Esophagus muscularis mucosa (tissue), 4 donors: Measurements from ENCODE around the gene ZDHHC6. TPM values are rescaled to one million over a fixed set of nuclear protein-coding genes. Genes with fewer than 3 reads are reported as not detected.

ENCODE experiments used
- DNase-seq: peaks from one replicate; pipeline ENCODE4 v3.0.0-alpha.2; 2017; ENCODE audit errors: extremely low spot score
- H3K27ac ChIP-seq, 4 donors: fragments of 200-600 bp; sonication (generic); replicated peaks in 1 of 4; 1 replicate in 3 of 4; 2 replicates in 1 of 4; pipeline ENCODE4 v1.5.1; 2016 to 2019; ENCODE audit warnings: mild to moderate bottlenecking in 1 of 4
- H3K27me3 ChIP-seq, 4 donors: fragments of 200-600 bp; sonication (generic); one replicate each; pipeline versions ENCODE4 v1.5.1 to v1.6.0; 2016 to 2019
- H3K36me3 ChIP-seq, 4 donors: fragments of 200-600 bp; sonication (generic); one replicate each; pipeline ENCODE4 v1.5.1; 2016 to 2019
- H3K4me1 ChIP-seq, 4 donors: fragments of 200-600 bp; sonication (generic); one replicate each; pipeline ENCODE4 v1.5.1; 2016 to 2019
- H3K4me3 ChIP-seq, 4 donors: fragments of 200-600 bp; sonication (generic); 1 replicate in 2 of 4; 2 replicates in 2 of 4; pipeline ENCODE4 v1.5.1; 2016 to 2019; ENCODE audit warnings: mild to moderate bottlenecking in 4 of 4, moderate library complexity in 1 of 4
- H3K9me3 ChIP-seq, 4 donors: fragments of 200-600 bp; sonication (generic); 1 replicate in 3 of 4; 2 replicates in 1 of 4; pipeline ENCODE4 v1.5.1; 2016 to 2019
- EP300 ChIP-seq: sonication (generic); formaldehyde crosslinking; IDR thresholded peaks from one replicate; pipeline ENCODE4 v1.6.1; 2017; ENCODE audit warnings: antibody characterized with exemption
- POLR2A ChIP-seq: fragments of 450-650 bp; IDR thresholded peaks from one replicate; pipeline ENCODE4 v1.6.1; 2017; ENCODE audit warnings: antibody characterized with exemption, moderate library complexity, mild to moderate bottlenecking, low read depth
- POLR2AphosphoS5 ChIP-seq, 2 donors: sonication (generic); formaldehyde crosslinking; IDR thresholded peaks; one replicate each; pipeline ENCODE4 v1.6.1; 2017; ENCODE audit warnings: antibody characterized with exemption in 2 of 2
- WGBS: methylation state at CpG from one replicate; pipeline ENCODE4 v1.1.5; 2018; 5-methylcytosine and 5-hydroxymethylcytosine counted together
- intact Hi-C: fragments of 100-400 bp; cut with DNase I; formaldehyde crosslinking; loops from one replicate; pipeline ENCODE4 v1.15.1; 2023
- total RNA-seq, 4 donors: library from RNA; depleted of rRNA; stranded (reverse); fragments of >200 nt; gene quantifications; one replicate each; pipeline versions ENCODE4 v1.1.0 to v1.2.1, GENCODE V29; 2016
- TF ChIP-seq, protein P1 (sequence below), 3 experiments: fragments of 200-600 bp in 2 of 3; fragments of 450-650 bp in 1 of 3; sonication (generic) in 2 of 3; IDR thresholded peaks; one replicate each; pipeline ENCODE4 v1.5.1; 2017 to 2019; ENCODE audit warnings: antibody characterized with exemption in 3 of 3, mild to moderate bottlenecking in 2 of 3, moderate library complexity in 1 of 3

The ZDHHC6 gene
- total RNA-seq, 4 donors from 2014 or later, result 15.6 to 21.2 (median 17.3) TPM

DNA sequence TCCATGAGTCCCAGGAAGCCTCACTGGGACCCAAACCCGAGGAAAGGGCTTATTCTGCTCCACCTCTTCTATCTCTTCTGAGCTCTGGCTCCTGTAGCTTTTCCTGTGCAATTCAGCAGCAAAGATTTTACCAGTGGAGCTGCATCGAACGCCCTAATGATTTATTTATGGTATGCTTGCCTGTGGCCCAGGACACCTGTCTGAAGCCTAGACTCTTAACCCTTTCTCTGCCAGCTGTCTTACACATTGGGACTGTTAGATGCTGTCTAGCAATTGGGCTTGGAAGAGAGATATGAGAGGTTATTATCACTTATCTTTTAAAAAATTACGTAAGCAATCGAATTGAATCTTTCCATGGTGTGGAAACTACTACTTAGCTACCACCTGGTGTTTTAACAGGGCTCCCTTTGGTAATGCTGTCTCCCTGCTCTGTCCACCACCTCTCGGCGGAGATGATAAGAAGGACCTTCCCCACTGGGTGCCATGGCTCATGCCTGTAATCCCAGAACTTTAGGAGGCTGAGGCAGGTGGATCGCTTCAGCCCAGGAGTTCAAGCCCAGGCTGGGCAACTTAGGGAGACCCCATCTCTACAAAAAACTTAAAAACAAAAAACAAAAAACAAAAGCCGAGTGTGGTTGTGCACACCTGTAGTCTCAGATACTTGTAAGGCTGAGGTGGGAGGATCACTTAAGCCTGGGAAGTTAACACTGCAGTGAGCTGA, 64.0 kb downstream of the ZDHHC6 start:
- intact Hi-C loops, result no loop called here

More for the DNA sequence above, 64.0 kb downstream of the ZDHHC6 start:
- Histone ChIP-seq H3K4me3 (no peak overlapping the region), H3K9me3 (no peaks in the 10 kb centered on the region), H3K27me3 (no peaks in the 10 kb centered on the region), H3K4me1 (peaks cover 0 to 4% (median 0%) of the 10 kb centered on the region in 4 donors), H3K36me3 (no peaks in the 10 kb centered on the region), H3K27ac (no peak overlapping the region)
- WGBS, result 75% methylated on average over 9 of the region's 9 CpGs
- no peak for TF ChIP-seq POLR2A
- TF ChIP-seq EP300, result no peak
- no peak for TF ChIP-seq POLR2AphosphoS5 (IDR thresholded peaks at IDR 0.05)
- TF ChIP-seq, protein P1, sequence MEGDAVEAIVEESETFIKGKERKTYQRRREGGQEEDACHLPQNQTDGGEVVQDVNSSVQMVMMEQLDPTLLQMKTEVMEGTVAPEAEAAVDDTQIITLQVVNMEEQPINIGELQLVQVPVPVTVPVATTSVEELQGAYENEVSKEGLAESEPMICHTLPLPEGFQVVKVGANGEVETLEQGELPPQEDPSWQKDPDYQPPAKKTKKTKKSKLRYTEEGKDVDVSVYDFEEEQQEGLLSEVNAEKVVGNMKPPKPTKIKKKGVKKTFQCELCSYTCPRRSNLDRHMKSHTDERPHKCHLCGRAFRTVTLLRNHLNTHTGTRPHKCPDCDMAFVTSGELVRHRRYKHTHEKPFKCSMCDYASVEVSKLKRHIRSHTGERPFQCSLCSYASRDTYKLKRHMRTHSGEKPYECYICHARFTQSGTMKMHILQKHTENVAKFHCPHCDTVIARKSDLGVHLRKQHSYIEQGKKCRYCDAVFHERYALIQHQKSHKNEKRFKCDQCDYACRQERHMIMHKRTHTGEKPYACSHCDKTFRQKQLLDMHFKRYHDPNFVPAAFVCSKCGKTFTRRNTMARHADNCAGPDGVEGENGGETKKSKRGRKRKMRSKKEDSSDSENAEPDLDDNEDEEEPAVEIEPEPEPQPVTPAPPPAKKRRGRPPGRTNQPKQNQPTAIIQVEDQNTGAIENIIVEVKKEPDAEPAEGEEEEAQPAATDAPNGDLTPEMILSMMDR (IDR thresholded peaks at IDR 0.05), result no peak
- DNase-seq, result no peak

Other genes with a start within 250 kb of the ZDHHC6 start
- gene TECTB, start 163.5 kb downstream of the ZDHHC6 start, total RNA-seq, result under 1 TPM in 1 of 4 donors, not detected in 3; 0.06 TPM
- gene ACSL5, start 72.8 kb downstream of the ZDHHC6 start, total RNA-seq, result 10 to 100 TPM in 3 of 4 donors, 1 to 10 TPM in 1; 6.2 to 11.2 (median 10.8) TPM
- 10 to 100 TPM; 27.6 to 42.7 (median 33.8) TPM for gene VTI1A, start 301 bp upstream of the ZDHHC6 start, total RNA-seq